Measurements from ENCODE around the gene ABTB2.

The ABTB2 gene

DNA sequence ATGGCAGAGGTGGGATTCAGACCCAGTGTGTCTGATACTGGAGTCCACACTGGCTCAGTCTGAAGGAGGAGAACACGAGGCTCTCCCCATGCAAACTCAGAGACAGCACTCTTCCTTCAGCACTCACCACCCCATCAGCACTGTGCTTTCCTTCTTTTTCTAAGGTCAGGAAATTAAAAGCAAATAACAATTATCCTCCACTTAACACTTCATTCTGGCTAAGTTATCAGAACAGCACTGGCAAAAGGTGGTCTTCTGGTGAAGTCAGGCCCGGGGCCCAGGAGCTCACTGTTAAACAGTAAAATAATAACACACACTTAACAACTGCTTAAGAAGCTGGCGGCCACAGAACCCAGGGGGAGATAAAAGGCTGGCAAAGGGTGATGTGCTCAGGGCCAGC, 145.2 kb downstream of the ABTB2 start:
- no peak overlapping the region for H3K27ac Mint-ChIP-seq
- ATAC-seq: no peak
- peaks cover 28% of the 10 kb centered on the region for H3K4me1 Mint-ChIP-seq

DNA sequence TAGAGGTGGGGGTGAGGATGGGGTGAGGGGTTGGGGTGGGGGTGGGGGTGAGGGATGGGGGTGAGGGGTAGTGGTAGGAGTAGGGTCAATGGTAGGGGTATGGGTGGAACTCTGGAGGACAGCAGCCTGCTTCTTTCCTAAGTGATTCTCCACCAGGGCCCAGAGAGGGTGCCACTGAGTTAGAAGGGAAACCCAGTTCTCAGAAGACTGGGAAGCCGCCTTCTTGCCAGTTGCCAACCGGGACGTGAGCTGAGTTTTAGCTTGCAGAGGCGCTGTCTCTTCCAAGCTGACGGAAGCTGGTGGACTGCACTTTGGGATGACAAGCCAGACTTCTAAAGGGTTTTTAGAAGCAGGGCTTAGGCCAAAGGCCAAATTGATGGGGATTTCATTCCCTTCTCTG, 148.0 kb downstream of the ABTB2 start:
- no peak overlapping the region for H3K27ac Mint-ChIP-seq
- ATAC-seq: no peak
- H3K36me3 Mint-ChIP-seq: no peaks in the 10 kb centered on the region
- H3K27me3 Mint-ChIP-seq: no peaks in the 10 kb centered on the region
- H3K4me3 Mint-ChIP-seq: no peak overlapping the region
- H3K4me1 Mint-ChIP-seq: peaks cover 29% of the 10 kb centered on the region
- H3K9me3 Mint-ChIP-seq: no peaks in the 10 kb centered on the region

More for the DNA sequence above, 145.2 kb downstream of the ABTB2 start:
- Mint-ChIP-seq H3K4me3 (no peak overlapping the region), H3K27me3 (no peaks in the 10 kb centered on the region), H3K9me3 (no peaks in the 10 kb centered on the region), H3K36me3 (no peaks in the 10 kb centered on the region)

DNA sequence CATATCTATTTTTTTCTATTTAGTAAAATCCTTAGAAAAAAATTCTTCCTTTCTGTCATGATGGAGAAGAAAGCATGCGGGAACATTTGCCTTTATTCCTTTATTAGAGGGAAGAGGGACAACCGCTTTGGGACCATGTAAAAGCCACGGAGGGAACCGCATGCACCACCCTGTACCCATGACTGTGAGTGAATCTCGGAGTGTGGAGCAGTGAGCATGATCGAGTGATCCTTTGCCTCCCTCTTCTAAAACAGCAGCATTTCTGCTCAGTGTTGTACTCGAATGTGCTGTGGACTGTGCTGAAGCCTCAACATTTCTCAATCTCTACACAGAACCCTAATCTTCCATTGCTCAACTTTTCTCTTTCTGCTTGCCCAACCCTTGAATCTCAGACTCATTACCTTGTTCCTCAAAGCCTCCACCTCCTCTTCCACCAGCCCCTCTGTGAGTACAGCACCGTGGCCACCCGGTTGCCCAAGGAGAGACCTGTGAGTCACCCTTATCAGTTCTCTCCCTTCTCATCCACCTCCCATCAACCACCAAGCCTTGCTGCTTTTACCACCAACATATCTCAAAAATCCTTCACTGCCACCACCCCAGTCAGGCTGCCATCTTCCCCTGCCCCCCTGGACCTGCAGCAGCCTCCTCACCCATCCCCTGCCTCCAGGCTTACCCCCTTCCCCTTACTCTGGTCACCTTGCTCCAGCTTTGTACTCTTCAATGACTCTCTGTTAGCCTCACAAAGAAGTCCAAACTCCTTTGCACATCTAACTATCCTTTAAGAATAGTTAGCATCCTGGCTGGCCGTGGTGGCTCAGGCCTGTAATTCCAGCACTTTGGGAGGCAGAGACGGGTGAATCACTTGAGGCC, 149.3 kb downstream of the ABTB2 start:
- H3K4me1 Mint-ChIP-seq: peaks cover 31% of the 10 kb centered on the region
- H3K36me3 Mint-ChIP-seq: peaks cover 9% of the 10 kb centered on the region
- H3K4me3 Mint-ChIP-seq: no peak overlapping the region
- H3K27me3 Mint-ChIP-seq: no peaks in the 10 kb centered on the region
- ATAC-seq: peak; percentile 56
- no peak overlapping the region for H3K27ac Mint-ChIP-seq
- no peaks in the 10 kb centered on the region for H3K9me3 Mint-ChIP-seq

DNA sequence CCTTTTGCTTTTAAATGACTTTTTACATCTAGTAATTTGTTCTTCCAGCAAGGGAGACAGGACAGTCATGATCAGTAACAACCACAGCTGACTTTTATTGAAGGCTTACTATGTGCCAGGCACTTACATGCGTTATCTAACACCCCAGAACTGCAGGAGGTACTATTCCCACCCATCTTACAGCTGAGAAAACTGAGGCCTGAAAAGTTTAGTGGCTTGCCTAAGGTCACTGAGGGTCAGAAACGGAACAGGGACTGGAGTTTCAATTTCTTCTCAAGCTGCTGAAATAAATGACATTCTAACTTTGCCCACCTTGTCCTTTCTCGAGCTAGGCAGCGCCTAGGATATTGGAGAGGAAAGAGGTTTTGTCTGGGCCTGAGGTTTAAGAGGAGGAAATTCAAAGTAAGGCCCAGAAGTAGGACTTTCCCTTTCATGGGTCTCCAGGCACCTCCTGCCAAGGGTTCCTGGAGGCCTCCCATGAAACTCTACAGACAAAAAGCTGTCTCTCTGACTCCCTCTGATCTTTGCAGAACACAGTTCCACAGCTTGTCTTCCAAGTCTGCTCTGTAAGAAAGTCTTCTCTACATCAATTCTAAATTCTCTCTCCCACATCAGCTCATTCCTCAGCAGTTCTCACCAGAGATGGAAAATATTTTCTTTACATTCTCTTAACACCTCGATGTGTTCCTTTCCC, 150.2 kb downstream of the ABTB2 start:
- H3K9me3 Mint-ChIP-seq: no peaks in the 10 kb centered on the region
- peaks cover 39% of the 10 kb centered on the region for H3K4me1 Mint-ChIP-seq
- H3K4me3 Mint-ChIP-seq: no peak overlapping the region
- ATAC-seq: no peak
- H3K36me3 Mint-ChIP-seq: peaks cover 17% of the 10 kb centered on the region
- no peaks in the 10 kb centered on the region for H3K27me3 Mint-ChIP-seq
- peak overlapping the region; percentile 7 for H3K27ac Mint-ChIP-seq

DNA sequence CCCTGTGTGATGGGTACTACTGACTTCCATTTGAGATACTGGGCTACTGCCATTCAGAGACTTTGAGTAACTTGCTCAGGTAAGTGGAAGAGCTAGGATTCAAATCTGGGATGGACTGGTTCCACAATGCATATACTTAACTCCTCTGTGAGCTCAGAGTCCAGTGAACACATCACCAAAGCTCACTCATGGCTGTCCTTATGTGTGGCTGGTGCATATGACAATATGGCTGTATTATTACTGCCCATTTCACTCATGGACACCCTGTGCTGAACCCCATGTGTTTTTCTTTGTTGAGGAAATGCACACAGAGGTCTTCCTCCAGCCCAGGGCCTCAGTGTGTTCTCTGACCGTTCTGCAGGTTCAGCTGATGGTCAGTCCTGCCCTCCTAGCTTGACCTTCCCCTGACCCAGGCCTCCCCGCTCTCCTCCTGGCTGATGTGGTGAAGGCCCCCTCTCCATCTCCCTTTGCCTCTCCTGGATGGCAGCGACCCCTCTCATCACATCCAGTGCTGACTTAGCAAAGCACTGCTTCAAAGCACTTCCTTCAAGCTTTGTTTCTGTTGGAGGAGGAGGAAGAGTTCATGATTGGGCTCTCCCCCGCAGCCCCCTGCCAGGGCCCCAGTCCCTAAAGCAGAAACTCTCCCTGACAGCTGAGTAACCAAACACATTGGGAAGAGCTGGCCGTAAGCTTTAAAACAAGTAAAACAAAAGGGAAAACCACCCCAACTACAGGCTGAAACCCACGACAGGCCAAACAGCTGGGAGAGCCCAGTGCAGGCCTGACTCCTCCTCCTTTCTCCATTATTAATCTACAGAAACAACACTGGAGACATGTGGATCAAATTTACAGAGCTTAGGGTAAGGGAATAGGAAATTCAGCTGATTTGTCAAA, 151.2 kb downstream of the ABTB2 start:
- H3K4me3 Mint-ChIP-seq: no peak overlapping the region
- no peaks in the 10 kb centered on the region for H3K9me3 Mint-ChIP-seq
- ATAC-seq: no peak
- peaks cover 26% of the 10 kb centered on the region for H3K36me3 Mint-ChIP-seq
- peaks cover 39% of the 10 kb centered on the region for H3K4me1 Mint-ChIP-seq
- H3K27me3 Mint-ChIP-seq: no peaks in the 10 kb centered on the region
- H3K27ac Mint-ChIP-seq: peak overlapping the region; percentile 7

DNA sequence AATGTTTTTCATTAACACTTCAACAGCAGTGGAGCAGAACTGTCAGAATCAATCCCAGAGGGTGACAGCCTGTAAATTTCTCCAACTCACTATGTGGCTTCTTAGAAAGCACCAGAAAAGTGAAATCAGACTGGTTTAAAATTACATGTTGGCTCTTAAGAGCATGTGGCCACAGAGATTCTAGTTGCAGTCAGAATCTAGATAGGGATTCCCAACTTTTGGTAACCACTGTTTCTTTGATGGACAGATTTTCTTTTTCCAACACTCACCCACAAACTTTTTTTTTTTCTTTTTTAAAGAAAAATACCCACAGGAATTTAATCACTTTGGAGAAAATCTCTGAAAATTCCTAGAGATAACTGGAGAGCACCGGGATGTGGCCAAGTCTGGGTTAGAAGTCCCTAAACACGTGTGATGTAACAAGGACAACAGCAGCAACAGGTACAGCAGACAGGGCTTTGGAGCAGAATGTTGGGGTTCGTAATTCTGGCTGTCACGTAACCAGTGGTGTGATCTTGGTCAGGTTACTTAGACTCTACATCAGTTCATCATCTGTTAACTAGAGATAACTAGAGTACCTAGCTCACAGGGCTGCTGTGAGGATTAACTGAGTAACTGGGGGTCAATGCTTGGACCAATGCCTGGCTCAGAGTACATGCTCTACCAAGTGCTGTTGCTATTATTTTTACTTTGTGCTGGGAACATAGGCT, 152.3 kb downstream of the ABTB2 start:
- H3K36me3 Mint-ChIP-seq: peaks cover 26% of the 10 kb centered on the region
- no peaks in the 10 kb centered on the region for H3K9me3 Mint-ChIP-seq
- H3K4me1 Mint-ChIP-seq: peaks cover 39% of the 10 kb centered on the region
- ATAC-seq: no peak
- no peak overlapping the region for H3K27ac Mint-ChIP-seq
- no peaks in the 10 kb centered on the region for H3K27me3 Mint-ChIP-seq
- no peak overlapping the region for H3K4me3 Mint-ChIP-seq

DNA sequence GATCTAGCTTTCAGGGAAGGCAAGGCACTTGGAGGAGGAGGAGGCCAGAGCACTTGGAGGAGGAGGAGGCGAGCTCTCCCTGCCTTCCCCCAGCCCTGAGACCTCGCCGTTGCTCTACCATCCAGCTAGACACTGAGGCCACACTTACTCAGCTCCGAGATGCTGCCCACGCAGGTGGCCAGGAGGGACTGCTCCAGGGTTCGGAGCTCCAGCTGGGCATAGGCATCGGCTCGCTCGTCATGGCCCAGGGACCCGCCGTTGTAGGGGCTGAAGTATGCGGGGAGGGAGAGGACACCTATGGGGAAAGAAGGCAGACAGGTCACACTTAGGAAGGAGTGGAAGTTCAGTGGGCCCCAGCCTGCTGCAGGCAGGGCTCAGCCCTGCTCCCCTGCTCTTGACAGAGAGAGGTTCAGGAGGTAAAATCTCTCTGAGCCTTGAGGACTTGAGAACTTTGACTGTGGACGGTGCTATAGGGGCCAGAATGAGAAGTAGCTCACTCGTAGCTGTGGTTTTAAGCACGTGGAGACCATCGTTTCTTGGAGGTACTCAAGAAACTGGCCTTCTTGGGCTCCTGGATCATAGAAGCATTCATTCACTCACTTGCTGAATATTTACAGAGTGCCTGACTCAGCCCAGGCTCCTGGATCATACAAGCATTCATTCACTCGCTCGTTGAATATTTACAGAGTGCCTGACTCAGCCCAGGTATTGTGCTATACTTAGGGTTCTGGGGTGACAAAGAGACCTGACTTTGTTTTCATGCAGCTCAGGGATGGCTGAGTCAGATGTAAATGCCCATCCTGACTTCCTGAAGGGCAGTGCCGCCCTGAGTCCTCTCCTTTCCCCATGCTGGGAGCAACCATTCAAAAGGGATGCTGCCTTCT, 153.2 kb downstream of the ABTB2 start:
- Mint-ChIP-seq H3K27ac (peak overlapping the region; percentile 63), H3K27me3 (no peaks in the 10 kb centered on the region), H3K36me3 (peaks cover 26% of the 10 kb centered on the region), H3K9me3 (no peaks in the 10 kb centered on the region), H3K4me1 (peaks cover 39% of the 10 kb centered on the region), H3K4me3 (no peak overlapping the region)
- ATAC-seq: no peak

DNA sequence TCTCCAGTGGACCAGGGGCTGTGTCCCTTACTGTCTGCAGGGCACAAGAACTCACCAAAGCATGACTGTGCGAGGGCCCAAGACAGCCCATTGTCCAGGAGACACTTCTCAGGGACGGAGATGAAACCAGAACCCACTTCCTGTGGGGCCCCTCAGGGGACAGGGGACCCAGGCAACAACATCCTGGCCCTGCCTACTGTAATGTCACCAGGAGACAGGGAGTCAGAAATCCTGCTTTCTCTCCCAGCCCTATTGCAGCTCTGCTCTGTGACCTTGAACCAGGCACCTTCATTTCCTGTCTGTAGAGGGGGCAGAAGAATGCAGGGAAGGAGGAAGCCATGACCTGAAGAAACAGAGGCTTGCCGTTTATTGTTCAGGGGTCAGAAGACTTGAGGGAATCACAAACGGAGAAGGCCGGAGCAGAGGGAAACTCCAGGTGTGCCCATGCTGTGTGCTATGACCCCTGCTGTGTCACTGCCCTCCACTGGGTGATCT, 154.4 kb downstream of the ABTB2 start:
- Mint-ChIP-seq H3K27me3 (no peaks in the 10 kb centered on the region), H3K27ac (peak overlapping the region; percentile 63), H3K4me3 (no peak overlapping the region), H3K9me3 (no peaks in the 10 kb centered on the region), H3K4me1 (peaks cover 34% of the 10 kb centered on the region), H3K36me3 (peaks cover 32% of the 10 kb centered on the region)
- ATAC-seq: no peak

DNA sequence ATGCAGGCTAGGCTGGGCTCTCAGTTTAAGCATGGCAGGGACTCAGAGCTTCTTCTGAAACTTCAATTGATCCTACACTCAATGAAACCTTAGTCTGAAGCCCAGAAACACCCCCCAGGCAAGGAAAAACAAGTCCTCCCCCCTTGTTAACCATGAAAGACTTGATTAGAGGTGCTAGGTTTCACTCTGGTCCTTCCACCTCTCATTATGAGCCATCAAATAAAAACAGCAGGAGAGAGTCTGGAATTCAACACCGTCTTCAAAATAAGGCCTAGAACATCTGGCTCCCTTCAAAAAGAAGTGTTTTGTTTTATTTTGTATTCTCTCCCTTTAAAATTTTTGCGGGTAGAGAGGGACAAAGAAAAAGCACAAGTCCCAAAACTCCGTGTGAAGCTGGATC, 156.7 kb downstream of the ABTB2 start:
- Mint-ChIP-seq H3K27ac (no peak overlapping the region), H3K9me3 (no peaks in the 10 kb centered on the region), H3K4me3 (no peak overlapping the region), H3K36me3 (peaks cover 42% of the 10 kb centered on the region), H3K4me1 (peaks cover 20% of the 10 kb centered on the region), H3K27me3 (no peaks in the 10 kb centered on the region)
- no peak for ATAC-seq

DNA sequence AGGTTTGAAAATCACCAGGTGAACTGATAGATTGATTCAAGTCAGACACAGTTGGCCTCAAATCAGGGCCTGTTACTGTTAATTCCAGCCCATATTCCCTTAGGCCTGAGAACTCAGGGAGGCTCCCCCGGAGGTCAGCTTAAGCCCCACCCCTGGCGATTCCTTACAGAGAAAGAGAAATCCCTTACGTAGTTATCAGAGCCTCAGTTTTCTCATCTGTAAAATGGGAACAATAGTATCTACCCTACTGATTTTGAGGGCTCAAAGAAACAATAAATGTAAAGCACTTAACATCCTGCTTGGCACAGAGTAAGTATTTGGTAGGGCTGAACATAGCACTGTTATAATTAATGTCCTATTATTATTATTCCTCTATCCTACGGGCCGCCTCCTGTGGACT, 158.3 kb downstream of the ABTB2 start:
- no peak overlapping the region for H3K4me3 Mint-ChIP-seq
- H3K9me3 Mint-ChIP-seq: no peaks in the 10 kb centered on the region
- ATAC-seq: no peak
- H3K27ac Mint-ChIP-seq: no peak overlapping the region
- H3K36me3 Mint-ChIP-seq: peaks cover 54% of the 10 kb centered on the region
- no peaks in the 10 kb centered on the region for H3K27me3 Mint-ChIP-seq
- H3K4me1 Mint-ChIP-seq: peaks cover 18% of the 10 kb centered on the region

DNA sequence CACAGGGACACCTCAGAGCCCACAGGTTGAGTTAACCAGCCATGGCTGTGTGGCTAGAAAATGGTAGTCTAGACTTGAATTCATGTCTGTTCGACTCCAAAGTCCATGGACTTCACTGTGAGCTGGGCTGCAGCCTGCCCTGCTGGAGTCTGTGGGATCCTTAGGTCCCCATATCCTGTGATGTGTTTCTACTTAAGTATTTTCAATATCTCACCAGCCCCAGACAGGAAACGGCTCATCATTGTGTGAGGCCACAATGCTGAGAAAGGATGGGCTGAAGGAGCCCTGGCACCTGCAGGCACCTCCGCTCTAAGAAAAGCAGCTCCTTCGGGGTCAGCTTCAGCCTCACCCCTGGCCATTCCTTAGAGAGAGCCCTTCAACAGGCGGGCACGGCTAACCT, 159.3 kb downstream of the ABTB2 start:
- ATAC-seq: no peak
- H3K9me3 Mint-ChIP-seq: no peaks in the 10 kb centered on the region
- peaks cover 54% of the 10 kb centered on the region for H3K36me3 Mint-ChIP-seq
- no peak overlapping the region for H3K4me3 Mint-ChIP-seq
- H3K27ac Mint-ChIP-seq: no peak overlapping the region
- H3K4me1 Mint-ChIP-seq: peaks cover 8% of the 10 kb centered on the region
- no peaks in the 10 kb centered on the region for H3K27me3 Mint-ChIP-seq

DNA sequence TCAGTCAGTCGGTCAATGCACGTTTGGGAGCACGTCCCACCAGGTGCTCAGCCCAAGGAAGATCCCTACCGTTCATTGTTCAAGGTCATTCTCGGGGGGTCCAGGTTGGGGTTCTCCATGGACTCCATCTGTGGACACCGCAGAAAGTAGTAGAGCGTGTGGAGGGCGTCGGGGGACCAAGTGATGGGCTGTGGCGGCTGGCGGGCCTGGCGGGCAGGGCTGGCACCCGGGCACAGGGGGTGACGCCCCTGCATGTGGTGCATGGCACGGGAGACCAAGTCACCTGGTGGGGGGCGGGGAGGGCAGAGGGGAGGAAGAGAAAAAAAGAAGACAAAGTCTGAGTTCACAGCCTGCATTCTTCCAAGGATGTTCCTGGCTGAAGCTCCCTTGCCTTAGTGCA, 160.6 kb downstream of the ABTB2 start:
- Mint-ChIP-seq H3K27ac (no peak overlapping the region), H3K4me3 (no peak overlapping the region), H3K27me3 (no peaks in the 10 kb centered on the region), H3K4me1 (no peaks in the 10 kb centered on the region), H3K36me3 (peaks cover 43% of the 10 kb centered on the region), H3K9me3 (no peaks in the 10 kb centered on the region)
- no peak for ATAC-seq

DNA sequence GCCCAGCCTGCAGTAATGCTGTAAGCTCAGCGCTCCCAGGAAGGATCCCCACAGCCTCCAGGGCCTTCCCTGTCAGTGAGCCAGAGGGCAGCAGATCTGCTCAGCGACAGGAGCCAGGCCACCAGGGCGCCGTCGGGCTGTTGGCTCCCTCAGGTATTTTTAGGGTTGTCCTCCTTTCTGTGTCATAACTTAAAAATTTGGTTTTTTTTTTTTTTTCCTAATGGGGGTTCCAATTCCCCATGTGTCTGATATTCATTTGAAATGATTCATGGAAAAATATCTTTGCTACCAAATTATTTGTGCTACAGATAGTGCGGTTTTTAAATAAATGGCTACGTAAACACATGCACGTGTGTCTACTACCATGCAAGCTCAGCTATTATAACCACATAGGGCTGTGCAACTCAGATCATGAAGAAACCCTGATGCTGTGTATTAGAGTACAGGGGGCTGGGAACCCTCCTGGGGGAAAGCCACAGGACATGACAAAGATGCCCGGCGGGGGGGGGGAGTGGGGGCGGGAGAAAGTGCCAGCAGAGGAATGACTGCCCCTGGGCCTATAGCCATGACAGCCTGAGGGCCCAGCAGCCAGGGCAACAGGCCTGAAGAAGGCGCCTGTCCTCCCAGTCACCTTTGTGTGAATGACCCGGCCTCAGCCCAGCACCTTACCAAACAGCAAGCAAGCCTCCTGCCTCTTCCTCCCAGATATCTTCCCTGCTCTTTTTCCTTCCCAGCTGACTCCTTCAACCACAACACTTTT, 163.1 kb downstream of the ABTB2 start:
- H3K27me3 Mint-ChIP-seq: no peaks in the 10 kb centered on the region
- H3K27ac Mint-ChIP-seq: no peak overlapping the region
- H3K4me1 Mint-ChIP-seq: peaks cover 6% of the 10 kb centered on the region
- no peak overlapping the region for H3K4me3 Mint-ChIP-seq
- ATAC-seq: no peak
- peaks cover 36% of the 10 kb centered on the region for H3K36me3 Mint-ChIP-seq
- no peaks in the 10 kb centered on the region for H3K9me3 Mint-ChIP-seq
